Measurements from ENCODE around the gene FYB1.

- TF ChIP-seq, protein P1, sequence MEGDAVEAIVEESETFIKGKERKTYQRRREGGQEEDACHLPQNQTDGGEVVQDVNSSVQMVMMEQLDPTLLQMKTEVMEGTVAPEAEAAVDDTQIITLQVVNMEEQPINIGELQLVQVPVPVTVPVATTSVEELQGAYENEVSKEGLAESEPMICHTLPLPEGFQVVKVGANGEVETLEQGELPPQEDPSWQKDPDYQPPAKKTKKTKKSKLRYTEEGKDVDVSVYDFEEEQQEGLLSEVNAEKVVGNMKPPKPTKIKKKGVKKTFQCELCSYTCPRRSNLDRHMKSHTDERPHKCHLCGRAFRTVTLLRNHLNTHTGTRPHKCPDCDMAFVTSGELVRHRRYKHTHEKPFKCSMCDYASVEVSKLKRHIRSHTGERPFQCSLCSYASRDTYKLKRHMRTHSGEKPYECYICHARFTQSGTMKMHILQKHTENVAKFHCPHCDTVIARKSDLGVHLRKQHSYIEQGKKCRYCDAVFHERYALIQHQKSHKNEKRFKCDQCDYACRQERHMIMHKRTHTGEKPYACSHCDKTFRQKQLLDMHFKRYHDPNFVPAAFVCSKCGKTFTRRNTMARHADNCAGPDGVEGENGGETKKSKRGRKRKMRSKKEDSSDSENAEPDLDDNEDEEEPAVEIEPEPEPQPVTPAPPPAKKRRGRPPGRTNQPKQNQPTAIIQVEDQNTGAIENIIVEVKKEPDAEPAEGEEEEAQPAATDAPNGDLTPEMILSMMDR (IDR thresholded peaks at IDR 0.05; ENCODE audit: insufficient read depth, low read length): no peak
- TF ChIP-seq, protein P2, sequence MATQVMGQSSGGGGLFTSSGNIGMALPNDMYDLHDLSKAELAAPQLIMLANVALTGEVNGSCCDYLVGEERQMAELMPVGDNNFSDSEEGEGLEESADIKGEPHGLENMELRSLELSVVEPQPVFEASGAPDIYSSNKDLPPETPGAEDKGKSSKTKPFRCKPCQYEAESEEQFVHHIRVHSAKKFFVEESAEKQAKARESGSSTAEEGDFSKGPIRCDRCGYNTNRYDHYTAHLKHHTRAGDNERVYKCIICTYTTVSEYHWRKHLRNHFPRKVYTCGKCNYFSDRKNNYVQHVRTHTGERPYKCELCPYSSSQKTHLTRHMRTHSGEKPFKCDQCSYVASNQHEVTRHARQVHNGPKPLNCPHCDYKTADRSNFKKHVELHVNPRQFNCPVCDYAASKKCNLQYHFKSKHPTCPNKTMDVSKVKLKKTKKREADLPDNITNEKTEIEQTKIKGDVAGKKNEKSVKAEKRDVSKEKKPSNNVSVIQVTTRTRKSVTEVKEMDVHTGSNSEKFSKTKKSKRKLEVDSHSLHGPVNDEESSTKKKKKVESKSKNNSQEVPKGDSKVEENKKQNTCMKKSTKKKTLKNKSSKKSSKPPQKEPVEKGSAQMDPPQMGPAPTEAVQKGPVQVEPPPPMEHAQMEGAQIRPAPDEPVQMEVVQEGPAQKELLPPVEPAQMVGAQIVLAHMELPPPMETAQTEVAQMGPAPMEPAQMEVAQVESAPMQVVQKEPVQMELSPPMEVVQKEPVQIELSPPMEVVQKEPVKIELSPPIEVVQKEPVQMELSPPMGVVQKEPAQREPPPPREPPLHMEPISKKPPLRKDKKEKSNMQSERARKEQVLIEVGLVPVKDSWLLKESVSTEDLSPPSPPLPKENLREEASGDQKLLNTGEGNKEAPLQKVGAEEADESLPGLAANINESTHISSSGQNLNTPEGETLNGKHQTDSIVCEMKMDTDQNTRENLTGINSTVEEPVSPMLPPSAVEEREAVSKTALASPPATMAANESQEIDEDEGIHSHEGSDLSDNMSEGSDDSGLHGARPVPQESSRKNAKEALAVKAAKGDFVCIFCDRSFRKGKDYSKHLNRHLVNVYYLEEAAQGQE (IDR thresholded peaks at IDR 0.05; ENCODE audit: insufficient replicate concordance, low read depth): no peak
- TF ChIP-seq POLR2AphosphoS5 (IDR thresholded peaks at IDR 0.05; ENCODE audit: low read depth): no peak
- TF ChIP-seq GABPA (IDR thresholded peaks at IDR 0.05; ENCODE audit: low read depth): no peak
Observed at GRCh38 chr5:39233783-39234182, 14.4 kb upstream of the FYB1 start.

Data from HL-60 (cell line).